Mucosa of descending colon (tissue), 3 donors: ENCODE data around the gene FAM209A. TPM values are rescaled to one million over a fixed set of nuclear protein-coding genes. Genes with fewer than 3 reads are reported as not detected.

ENCODE experiments used
- ATAC-seq: fragments of 200-7000 bp; cut with Tn5 transposase; one replicate; pipeline ENCODE4 v1.9.1; 2020; ENCODE audit warnings: mild to moderate bottlenecking, moderate library complexity
- DNase-seq, 3 donors: peaks; one replicate each; pipeline ENCODE4 v3.0.0-alpha.2; 2020
- H3K36me3 ChIP-seq: fragments of 200-600 bp; one replicate; pipeline ENCODE4 v1.8.0; 2021; ENCODE audit warnings: low read depth, mild to moderate bottlenecking
- H3K4me1 ChIP-seq: fragments of 200-600 bp; one replicate; pipeline ENCODE4 v1.8.0; 2021; ENCODE audit warnings: low read depth, mild to moderate bottlenecking
- H3K4me3 ChIP-seq: fragments of 200-600 bp; one replicate; pipeline ENCODE4 v1.8.0; 2021; ENCODE audit warnings: mild to moderate bottlenecking
- H3K9me3 ChIP-seq: fragments of 200-600 bp; one replicate; pipeline ENCODE4 v1.8.0; 2021; ENCODE audit warnings: mild to moderate bottlenecking
- intact Hi-C, 2 donors: fragments of 100-400 bp; cut with DNase I in 1 of 2; cut with micrococcal nuclease in 1 of 2; formaldehyde crosslinking; loops; one replicate each; pipeline versions ENCODE4 v1.11.0 to v1.11.1; 2022; cut with DNase I, micrococcal nuclease
- total RNA-seq, 3 donors: library from RNA; stranded (reverse); fragmentation: NEBNext Ultra II Directional in 2 of 3; extraction: Animal tissue kit (Norgen Biotek cat#: 25700) in 2 of 3; gene quantifications; one replicate each; pipeline versions ENCODE4 v1.2.1 to v1.2.4, GENCODE V29; 2021 to 2023
- TF ChIP-seq, protein P1 (sequence below): fragments of 200-600 bp; IDR thresholded peaks from one replicate; pipeline ENCODE4 v1.8.0; 2022; ENCODE audit warnings: antibody characterized with exemption, mild to moderate bottlenecking
- donor health status: DM: no; HTN: no; CAD: no; lungs with moderate emphysema.
- donor health status: DM: no; HTN: no; CAD: no.
- donor health status: DM: no; HTN: yes; CAD: no.

The FAM209A gene
- total RNA-seq, 3 donors from 2014 or later = 0.32 to 0.77 (median 0.44) TPM

DNA sequence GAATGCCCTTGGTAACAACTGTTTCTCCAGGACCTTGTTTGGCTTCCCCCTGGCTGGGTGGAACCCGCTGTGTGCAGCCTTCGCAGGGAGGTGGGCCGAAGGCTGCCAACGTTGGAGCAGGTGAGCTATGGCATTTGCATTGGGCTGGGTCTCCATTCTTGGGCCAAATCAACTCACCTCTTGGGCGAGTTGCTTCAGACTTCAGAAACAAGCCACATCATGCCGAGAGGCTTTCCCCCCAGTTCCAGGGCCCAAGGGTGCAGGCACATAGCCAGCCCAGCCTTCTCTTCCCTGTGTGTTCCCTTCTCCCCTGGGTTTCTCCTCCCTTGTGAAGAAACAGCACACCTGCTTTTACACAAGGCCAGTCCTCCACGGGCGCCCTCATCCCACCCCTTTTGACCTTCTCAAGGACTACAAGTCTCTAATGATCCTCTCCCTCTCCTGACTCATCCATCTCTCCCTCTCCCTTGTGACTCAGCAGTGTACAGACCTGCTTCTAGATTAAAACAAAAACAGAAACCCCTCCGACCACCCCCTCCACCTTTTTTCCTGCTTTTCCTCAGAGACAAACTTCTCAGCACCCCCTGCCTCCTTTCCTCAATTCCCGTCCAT lies 50.1 kb downstream of the FAM209A start:
- DNase-seq (peak in 1 of 3 donors; percentile 20), ATAC-seq (no peak)
- H3K36me3 ChIP-seq = no peaks in the 10 kb centered on the region
- no peak overlapping the region for H3K4me3 ChIP-seq
- TF ChIP-seq, protein P1, sequence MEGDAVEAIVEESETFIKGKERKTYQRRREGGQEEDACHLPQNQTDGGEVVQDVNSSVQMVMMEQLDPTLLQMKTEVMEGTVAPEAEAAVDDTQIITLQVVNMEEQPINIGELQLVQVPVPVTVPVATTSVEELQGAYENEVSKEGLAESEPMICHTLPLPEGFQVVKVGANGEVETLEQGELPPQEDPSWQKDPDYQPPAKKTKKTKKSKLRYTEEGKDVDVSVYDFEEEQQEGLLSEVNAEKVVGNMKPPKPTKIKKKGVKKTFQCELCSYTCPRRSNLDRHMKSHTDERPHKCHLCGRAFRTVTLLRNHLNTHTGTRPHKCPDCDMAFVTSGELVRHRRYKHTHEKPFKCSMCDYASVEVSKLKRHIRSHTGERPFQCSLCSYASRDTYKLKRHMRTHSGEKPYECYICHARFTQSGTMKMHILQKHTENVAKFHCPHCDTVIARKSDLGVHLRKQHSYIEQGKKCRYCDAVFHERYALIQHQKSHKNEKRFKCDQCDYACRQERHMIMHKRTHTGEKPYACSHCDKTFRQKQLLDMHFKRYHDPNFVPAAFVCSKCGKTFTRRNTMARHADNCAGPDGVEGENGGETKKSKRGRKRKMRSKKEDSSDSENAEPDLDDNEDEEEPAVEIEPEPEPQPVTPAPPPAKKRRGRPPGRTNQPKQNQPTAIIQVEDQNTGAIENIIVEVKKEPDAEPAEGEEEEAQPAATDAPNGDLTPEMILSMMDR = no peak
- intact Hi-C loops = no loop called here
- H3K9me3 ChIP-seq = no peaks in the 10 kb centered on the region
- H3K4me1 ChIP-seq = no peaks in the 10 kb centered on the region

- TF ChIP-seq, protein P1 = no peak
- DNase-seq (no peak), ATAC-seq (no peak)
- no peaks in the 10 kb centered on the region for H3K4me1 ChIP-seq
- no peaks in the 10 kb centered on the region for H3K36me3 ChIP-seq
- H3K4me3 ChIP-seq = no peak overlapping the region
- intact Hi-C loops = no loop called here
- no peaks in the 10 kb centered on the region for H3K9me3 ChIP-seq
These were observed 50.6 kb downstream of the FAM209A start for GRCh38 chr20:56575157-56575556.

Other genes starting within 250 kb of the FAM209A start
- gene FAM210B, start 165.8 kb upstream of the FAM209A start, total RNA-seq = 10 to 100 TPM; 27.5 to 49.5 (median 31.5) TPM
- 10 to 100 TPM in 2 of 3 donors, 1 to 10 TPM in 1; 7.9 to 24.8 (median 11.2) TPM for gene AURKA, start 132.5 kb upstream of the FAM209A start, total RNA-seq
- gene CSTF1, start 132.1 kb upstream of the FAM209A start, total RNA-seq = 10 to 100 TPM; 23.0 to 27.3 (median 25.2) TPM
- 1 to 10 TPM in 1 of 3 donors, under 1 TPM in 2; 0.61 to 1.0 (median 0.77) TPM for gene CASS4, start 112.5 kb upstream of the FAM209A start, total RNA-seq
- gene RTF2, start 56.1 kb upstream of the FAM209A start, total RNA-seq = 10 to 100 TPM; 74.5 to 87.0 (median 76.4) TPM
- gene FAM209B, start 8.5 kb downstream of the FAM209A start, total RNA-seq = not detected
- 10 to 100 TPM in 1 of 3 donors, under 1 TPM in 2; 0.52 to 12.4 (median 0.75) TPM for gene TFAP2C, start 104.6 kb downstream of the FAM209A start, total RNA-seq